ENCODE results near the gene TRIM33.

- no peak for TF ChIP-seq CTCF (IDR thresholded peaks at IDR 0.05)
- no peak for TF ChIP-seq POLR2A (IDR thresholded peaks at IDR 0.05)
Observed at GRCh38 chr1:114468047-114468446, 43.0 kb downstream of the TRIM33 start.

Data from lower leg skin (tissue), 3 donors.